Hematopoietic multipotent progenitor cell (in vitro differentiated cells): ENCODE results near the gene PEDS1. TPM values are rescaled to one million over a fixed set of nuclear protein-coding genes. Genes with fewer than 3 reads are reported as not detected.
A peak's percentile ranks its signal among the peaks of the same experiment; 100 is the strongest.
"Not testable (repeated sequence)": the region's sequence is repeated elsewhere in the genome, so short reads cannot be mapped to it uniquely, and the experiment has no call there.

Source experiments
- DNase-seq, 3 donors: peaks; one replicate each; pipeline ENCODE4 v3.0.0-alpha.2; 2011 to 2015; ENCODE audit warnings: low read depth in 2 of 3, low spot score in 2 of 3
- total RNA-seq: library from RNA; depleted of rRNA; stranded (reverse); fragments of >200 nt; gene quantifications from one replicate; pipeline ENCODE4 v1.2.3, GENCODE V29; 2012

PEDS1 gene
- 48.2 TPM for total RNA-seq

- peak; percentile 70 to 86 (median 85) for DNase-seq
Observed at GRCh38 chr20:50153500-50154377, at the start of gene PEDS1. TSS of gene PEDS1 (minus strand) at chr20:50153723. CDS start at chr20:50153637, 86 bp downstream.

- no peak for DNase-seq
Observed at GRCh38 chr20:50202677-50203076, 49.2 kb upstream of the PEDS1 start.

GRCh38 chr20:50201710-50202109 lies 48.2 kb upstream of the PEDS1 start:
- DNase-seq, result not testable (repeated sequence)

GRCh38 chr20:50200482-50201104 lies 47.1 kb upstream of the PEDS1 start:
- DNase-seq, result no peak

- no peak for DNase-seq
Observed at GRCh38 chr20:50199703-50200102, 46.2 kb upstream of the PEDS1 start.

- DNase-seq, result no peak
Observed at GRCh38 chr20:50198716-50199115, 45.2 kb upstream of the PEDS1 start.

GRCh38 chr20:50198180-50198666 lies 44.7 kb upstream of the PEDS1 start:
- DNase-seq, result no peak

GRCh38 chr20:50197463-50198179 lies 44.1 kb upstream of the PEDS1 start:
- peak in 1 of 3 donors; percentile 37 for DNase-seq

GRCh38 chr20:50196896-50197295 lies 43.4 kb upstream of the PEDS1 start:
- DNase-seq, result no peak

GRCh38 chr20:50196248-50196647 lies 42.7 kb upstream of the PEDS1 start:
- no peak for DNase-seq

GRCh38 chr20:50195524-50196120 lies 42.1 kb upstream of the PEDS1 start:
- DNase-seq, result no peak

GRCh38 chr20:50194831-50195523 lies 41.5 kb upstream of the PEDS1 start:
- no peak for DNase-seq

GRCh38 chr20:50194422-50194830 lies 40.9 kb upstream of the PEDS1 start:
- no peak for DNase-seq

- DNase-seq, result no peak
Observed at GRCh38 chr20:50193836-50194421, 40.4 kb upstream of the PEDS1 start.

- DNase-seq, result no peak
Observed at GRCh38 chr20:50193199-50193835, 39.8 kb upstream of the PEDS1 start.

- peak; percentile 54 to 89 (median 87) for DNase-seq
Observed at GRCh38 chr20:50192364-50193198, 39.1 kb upstream of the PEDS1 start.

GRCh38 chr20:50191544-50192363 lies 38.2 kb upstream of the PEDS1 start:
- DNase-seq, result peak; percentile 53 to 68 (median 68)
